K562 (cell line): ENCODE results near the gene NACA. TPM values are rescaled to one million over a fixed set of nuclear protein-coding genes. Genes with fewer than 3 reads are reported as not detected.

Experiments
- ATAC-seq: fragments of 200-7000 bp; cut with Tn5 transposase; 3 replicates; pipeline ENCODE4 v1.9.1; 2020; ENCODE audit warnings: moderate library complexity
- BruUV-seq: library from RNA; stranded (reverse); fragments of 400-500 nt; replicated peaks from 2 replicates; lab custom pipeline; 2021; lab: Mats Ljungman, UMichigan
- CTCF ChIA-PET: fragments of 300-600 bp; formaldehyde crosslinking; extraction: SDS; loops from one replicate; lab custom pipeline; 2021; ENCODE audit warnings: low intra/inter-chr PET ratio; lab: Yijun Ruan, JAX
- POLR2A ChIA-PET: fragments of 300-600, 350-650 bp; sonication (Branson Sonifier 250); formaldehyde crosslinking; extraction: SDS; loops from one replicate; lab custom pipeline; 2021; ENCODE audit warnings: antibody characterized with exemption, inconsistent platforms; lab: Yijun Ruan, JAX
- DNase-seq, 4 experiments: peaks; one replicate each; pipeline versions ENCODE4 v3.0.0 to v3.0.0-alpha.2; 2011 to 2018; ENCODE audit warnings: low spot score in 3 of 4, mixed read lengths in 3 of 4; ENCODE audit errors: extremely low read depth in 1 of 4
- FAIRE-seq: peaks from 2 replicates; lab custom pipeline; 2011; peaks lifted over from hg19 to GRCh38; lab: Jason Lieb, UNC
- H2AFZ ChIP-seq: 2 replicates; pipeline ENCODE4 v1.6.0; 2011; ENCODE audit warnings: low read depth, low read length, control low read depth, inconsistent platforms
- H3K27ac ChIP-seq: fragments of 200-600 bp; 3 replicates; pipeline ENCODE4 v1.8.0; 2011; ENCODE audit warnings: low read depth, mild to moderate bottlenecking, control low read depth, inconsistent platforms, low read length, moderate library complexity, mixed read lengths; ENCODE audit errors: extremely low read depth
- H3K27me3 ChIP-seq, 2 experiments: fragments of 300-600 bp in 1 of 2; 2 replicates in 1 of 2; 3 replicates in 1 of 2; pipeline versions ENCODE4 v1.6.0 to v1.8.0; 2011; ENCODE audit warnings: inconsistent platforms in 2 of 2, low read length in 2 of 2, mild to moderate bottlenecking in 1 of 2, mixed read lengths in 1 of 2, moderate library complexity in 1 of 2; ENCODE audit not compliant: control insufficient read depth in 2 of 2, insufficient read depth in 2 of 2
- H3K36me3 ChIP-seq: fragments of 300-600 bp; 3 replicates; pipeline ENCODE4 v1.8.0; 2011; ENCODE audit warnings: mild to moderate bottlenecking, low read length, inconsistent platforms; ENCODE audit not compliant: control insufficient read depth, insufficient read depth
- H3K4me1 ChIP-seq, 2 experiments: fragments of 200-600 bp in 1 of 2; replicated peaks in 1 of 2; 2 replicates in 1 of 2; 3 replicates in 1 of 2; pipeline versions ENCODE4 v1.5.1 to v1.8.0; 2011; ENCODE audit warnings: inconsistent platforms in 2 of 2, low read length in 2 of 2, mild to moderate bottlenecking in 1 of 2, mixed read lengths in 1 of 2, moderate library complexity in 1 of 2; ENCODE audit not compliant: control insufficient read depth in 2 of 2, insufficient read depth in 2 of 2
- H3K4me2 ChIP-seq: 2 replicates; pipeline ENCODE4 v1.6.1; 2011; ENCODE audit warnings: low read length, control low read depth, inconsistent platforms, mixed read lengths; ENCODE audit not compliant: insufficient read depth
- H3K4me3 ChIP-seq: fragments of 200-600 bp; sonication (generic), shearing (Covaris generic); 2 replicates; pipeline ENCODE4 v1.5.1; 2016; ENCODE audit warnings: control low read depth, inconsistent platforms
- H3K79me2 ChIP-seq: fragments of 200-600 bp; 3 replicates; pipeline ENCODE4 v1.8.0; 2011; ENCODE audit warnings: low read length, inconsistent platforms; ENCODE audit not compliant: control insufficient read depth, insufficient read depth
- H3K9ac ChIP-seq, 2 experiments: 2 replicates each; pipeline versions ENCODE4 v1.6.0 to v1.6.1; 2011; ENCODE audit warnings: low read depth in 2 of 2, low read length in 2 of 2, control low read depth in 1 of 2, inconsistent platforms in 1 of 2, mild to moderate bottlenecking in 1 of 2, mixed read lengths in 1 of 2; ENCODE audit not compliant: insufficient read depth in 1 of 2
- H3K9me1 ChIP-seq: one replicate; pipeline ENCODE4 v1.6.0; 2011; ENCODE audit warnings: inconsistent platforms, mild to moderate bottlenecking, low read length, moderate library complexity; ENCODE audit not compliant: control insufficient read depth, insufficient read depth
- H3K9me3 ChIP-seq: replicated peaks from 2 replicates; pipeline ENCODE4 v1.5.1; 2011; ENCODE audit warnings: low read depth, low read length, inconsistent platforms; ENCODE audit not compliant: control insufficient read depth, insufficient read depth
- H4K20me1 ChIP-seq: replicated peaks from 2 replicates; pipeline ENCODE4 v1.6.1; 2011; ENCODE audit warnings: low read length, inconsistent platforms, mixed read lengths; ENCODE audit not compliant: control insufficient read depth, insufficient read depth
- CBX8 ChIP-seq: fragments of 200-600 bp; sonication (generic); IDR thresholded peaks from 2 replicates; pipeline ENCODE4 v1.6.1; 2012; ENCODE audit warnings: borderline replicate concordance, mixed run types, low read depth, mild to moderate bottlenecking, moderate library complexity, mixed read lengths, low read length, control low read depth, inconsistent platforms; ENCODE audit not compliant: poor library complexity, severe bottlenecking; ENCODE audit errors: extremely low read depth
- KLF6 ChIP-seq: fragments of 250-450 bp; sonication (Bioruptor Pico); IDR thresholded peaks from 2 replicates; pipeline ENCODE4 v1.4.0; 2020; ENCODE audit warnings: mild to moderate bottlenecking, moderate library complexity, borderline replicate concordance
- LEF1 ChIP-seq: fragments of 450-650 bp; IDR thresholded peaks from 2 replicates; pipeline ENCODE4 v1.6.1; 2016; ENCODE audit warnings: mild to moderate bottlenecking
- MAFF ChIP-seq: IDR thresholded peaks from 2 replicates; pipeline ENCODE4 v1.6.1; 2012; ENCODE audit warnings: low read length, improper control_type of control experiment
- MEIS2 ChIP-seq: fragments of 450-650 bp; IDR thresholded peaks from 2 replicates; pipeline ENCODE4 v1.6.1; 2014; ENCODE audit warnings: mild to moderate bottlenecking; ENCODE audit not compliant: partially characterized antibody
- MIER1 ChIP-seq: fragments of 450-650 bp; IDR thresholded peaks from 2 replicates; pipeline ENCODE4 v1.6.1; 2016; ENCODE audit warnings: antibody characterized with exemption, mild to moderate bottlenecking, low read depth
- NCOA6 ChIP-seq: fragments of 450-650 bp; IDR thresholded peaks from 2 replicates; pipeline ENCODE4 v1.6.1; 2017; ENCODE audit warnings: mild to moderate bottlenecking
- RAD51 ChIP-seq: fragments of 450-650 bp; IDR thresholded peaks from 2 replicates; pipeline ENCODE4 v1.7.1; 2016; ENCODE audit warnings: low read depth, mild to moderate bottlenecking, borderline replicate concordance
- TCF7L2 ChIP-seq: fragments of 150-350 bp; IDR thresholded peaks from 2 replicates; pipeline ENCODE4 v1.6.1; 2016; ENCODE audit warnings: low read depth, mild to moderate bottlenecking, low read length, moderate library complexity
- ZC3H4 ChIP-seq: sonication (generic); formaldehyde crosslinking; IDR thresholded peaks from 2 replicates; pipeline ENCODE4 v1.9.0; 2021; ENCODE audit warnings: missing genetic modification reagents, borderline replicate concordance
- ZNF165 ChIP-seq: fragments of 250-450 bp; sonication (Bioruptor Pico); IDR thresholded peaks from 2 replicates; pipeline ENCODE4 v1.4.0; 2020; ENCODE audit warnings: borderline replicate concordance
- ZNF197 ChIP-seq: fragments of 200-800 bp; sonication (Bioruptor generic); IDR thresholded peaks from 2 replicates; pipeline ENCODE4 v1.6.1; 2016; ENCODE audit warnings: low read depth, missing genetic modification characterization, missing compliant biosample characterization
- WGBS: fragments of 100-300 bp; shearing (Covaris generic); methylation state at CpG from one replicate; pipeline ENCODE4 v1.1.6; 2016; ENCODE audit warnings: low coverage, mixed read lengths; ENCODE audit not compliant: insufficient coverage; ENCODE audit errors: missing lambda C conversion rate; 5-methylcytosine and 5-hydroxymethylcytosine counted together
- in situ Hi-C: fragments of 300-500 bp; cut with MboI; formaldehyde crosslinking; loops from 4 replicates; pipeline ENCODE4 v1.15.0; 2018; ENCODE audit warnings: inconsistent platforms, mixed read lengths
- intact Hi-C: fragments of 100-400 bp; cut with micrococcal nuclease; formaldehyde crosslinking; loops from 2 replicates; pipeline ENCODE4 v1.14.2; 2022
- polyA plus RNA-seq, 8 experiments: library from polyadenylated mRNA; depleted of rRNA in 4 of 8; stranded (reverse) in 5 of 8; unstranded in 3 of 8; fragments of >200 nt; fragmentation: Nextera tagmentation in 2 of 8; fragmentation: Illumina TruSeq in 1 of 8; extraction: Ambion mirVana in 2 of 8; extraction: Trizol in 1 of 8; gene quantifications; 2 replicates each; pipeline versions ENCODE4 v1.2.1 to v1.2.3, GENCODE V29; 2011 to 2014; ENCODE audit warnings: inconsistent platforms in 1 of 8, missing spikeins in 1 of 8
- total RNA-seq, 7 experiments: library from RNA; depleted of rRNA in 6 of 7; stranded (reverse); fragments of >200 nt in 6 of 7; fragmentation: Illumina TruSeq in 2 of 7; extraction: Trizol in 2 of 7; gene quantifications; 2 replicates each; pipeline versions ENCODE4 v1.2.1 to v1.2.3, GENCODE V29; 2011 to 2021; ENCODE audit warnings: low replicate concordance in 1 of 7
- TF ChIP-seq, protein P1 (sequence below): sonication (generic); formaldehyde crosslinking; IDR thresholded peaks from 2 replicates; pipeline ENCODE4 v1.8.0; 2022; ENCODE audit warnings: missing genetic modification reagents, mild to moderate bottlenecking, borderline replicate concordance
- TF ChIP-seq, protein P2 (sequence below): sonication (generic); formaldehyde crosslinking; IDR thresholded peaks from 2 replicates; pipeline ENCODE4 v1.8.1; 2023; ENCODE audit warnings: mild to moderate bottlenecking, missing genetic modification reagents

Gene NACA
- total and polyA plus RNA-seq, 9 of the 15 experiments (the other 6 are each of a cell fraction or from before 2014, with no cell fraction given), result 1,030 to 2,416 (median 1,645) TPM

DNA sequence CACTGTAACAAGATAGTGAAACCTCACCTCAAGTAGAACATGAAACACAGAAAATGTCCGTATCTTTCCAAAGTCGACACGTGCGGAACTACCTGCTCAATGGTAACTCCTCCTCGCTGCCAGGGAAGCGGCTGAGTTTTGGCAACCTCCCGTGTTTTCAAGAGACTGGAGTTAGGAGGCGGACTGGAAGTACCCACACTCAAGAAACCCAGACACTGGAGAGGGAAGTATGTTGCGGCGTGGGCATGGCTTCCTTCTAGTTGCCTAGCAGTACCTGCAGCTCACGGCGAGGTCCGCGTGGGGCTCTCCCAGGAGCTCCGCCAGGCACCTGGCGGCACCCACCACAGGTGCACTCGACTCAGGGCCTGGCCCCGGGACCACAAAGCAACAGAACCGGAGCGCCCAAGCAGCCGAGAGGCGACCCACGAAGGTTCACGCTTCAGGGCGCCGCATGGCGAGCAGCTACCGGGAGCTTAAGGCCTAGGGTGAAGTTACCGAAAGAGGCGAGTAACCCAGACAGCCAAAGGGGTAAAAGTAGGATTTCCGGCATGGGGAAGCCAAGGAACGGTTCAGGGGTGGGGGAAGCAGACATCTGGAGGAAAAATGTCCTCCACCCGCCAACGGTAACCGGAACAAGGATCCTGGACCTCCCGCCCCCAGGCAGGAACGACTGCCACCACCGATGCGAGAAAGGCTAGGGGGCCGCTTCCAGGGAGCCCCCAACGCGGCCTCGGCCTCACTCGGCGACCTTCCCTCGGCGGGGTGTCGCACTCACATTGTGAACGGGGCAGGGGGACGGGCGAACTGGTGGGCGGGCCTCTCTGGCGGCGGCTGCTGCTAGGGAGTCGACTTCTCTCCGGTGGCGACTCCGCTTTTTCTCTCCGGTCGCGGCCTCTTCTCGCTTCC, 37.6 kb downstream of the NACA start:
- Histone ChIP-seq H3K4me2 (peak overlapping the region; percentile 96), H2AFZ (no peak overlapping the region; the same call in 1 of the 2 replicates), H3K36me3 (peaks cover 37% of the 10 kb centered on the region), H4K20me1 (peaks cover 16% of the 10 kb centered on the region), H3K9ac (peak overlapping the region; percentile 100), H3K9me1 (no peaks in the 10 kb centered on the region), H3K79me2 (peaks cover 72% of the 10 kb centered on the region), H3K9me3 (no peaks in the 10 kb centered on the region), H3K27me3 (no peaks in the 10 kb centered on the region), H3K4me3 (peak overlapping the region; percentile 97), H3K4me1 (peaks cover 4 to 33% of the 10 kb centered on the region in 2 experiments; a peak in 4 of 5 replicates), H3K27ac (peak overlapping the region; percentile 99)
- intact Hi-C loops (loop anchor here (1.0 to 2.0 kb wide), 4 partner anchors 12 to 65 kb away; partner anchors contain the start of genes NACA and PRIM1), in situ Hi-C loops (no loop called here)
- ChIA-PET CTCF (no interaction called here), POLR2A (interaction anchor here (0.6 to 4.4 kb wide), 19 partner anchors 9 to 242 kb away, joined by 3 to 25 read pairs (median 5); partner anchors contain the start of genes ATP5F1B, NACA and PRIM1)
- ATAC-seq, result peak; percentile 9
- 2% methylated on average over 52 of the region's 62 CpGs for WGBS
- DNase-seq, result peak in 3 of 4 experiments; percentile 60 to 67 (median 65)
- BruUV-seq, result TSS peak; percentile 58
- no peak for FAIRE-seq
- TF ChIP-seq ZNF165 (CRISPR knock-in tag) (no peak), ZC3H4 (peak; percentile 88; the same call in 1 of the 2 replicates), RAD51 (no peak), LEF1 (no peak), MAFF (no peak), ZNF197 (no peak), CBX8 (no peak), MIER1 (no peak), MEIS2 (no peak), KLF6 (CRISPR knock-in tag) (no peak), NCOA6 (no peak), TCF7L2 (no peak)
- TF ChIP-seq, protein P1, sequence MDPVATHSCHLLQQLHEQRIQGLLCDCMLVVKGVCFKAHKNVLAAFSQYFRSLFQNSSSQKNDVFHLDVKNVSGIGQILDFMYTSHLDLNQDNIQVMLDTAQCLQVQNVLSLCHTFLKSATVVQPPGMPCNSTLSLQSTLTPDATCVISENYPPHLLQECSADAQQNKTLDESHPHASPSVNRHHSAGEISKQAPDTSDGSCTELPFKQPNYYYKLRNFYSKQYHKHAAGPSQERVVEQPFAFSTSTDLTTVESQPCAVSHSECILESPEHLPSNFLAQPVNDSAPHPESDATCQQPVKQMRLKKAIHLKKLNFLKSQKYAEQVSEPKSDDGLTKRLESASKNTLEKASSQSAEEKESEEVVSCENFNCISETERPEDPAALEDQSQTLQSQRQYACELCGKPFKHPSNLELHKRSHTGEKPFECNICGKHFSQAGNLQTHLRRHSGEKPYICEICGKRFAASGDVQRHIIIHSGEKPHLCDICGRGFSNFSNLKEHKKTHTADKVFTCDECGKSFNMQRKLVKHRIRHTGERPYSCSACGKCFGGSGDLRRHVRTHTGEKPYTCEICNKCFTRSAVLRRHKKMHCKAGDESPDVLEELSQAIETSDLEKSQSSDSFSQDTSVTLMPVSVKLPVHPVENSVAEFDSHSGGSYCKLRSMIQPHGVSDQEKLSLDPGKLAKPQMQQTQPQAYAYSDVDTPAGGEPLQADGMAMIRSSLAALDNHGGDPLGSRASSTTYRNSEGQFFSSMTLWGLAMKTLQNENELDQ, result no peak
- TF ChIP-seq, protein P2, sequence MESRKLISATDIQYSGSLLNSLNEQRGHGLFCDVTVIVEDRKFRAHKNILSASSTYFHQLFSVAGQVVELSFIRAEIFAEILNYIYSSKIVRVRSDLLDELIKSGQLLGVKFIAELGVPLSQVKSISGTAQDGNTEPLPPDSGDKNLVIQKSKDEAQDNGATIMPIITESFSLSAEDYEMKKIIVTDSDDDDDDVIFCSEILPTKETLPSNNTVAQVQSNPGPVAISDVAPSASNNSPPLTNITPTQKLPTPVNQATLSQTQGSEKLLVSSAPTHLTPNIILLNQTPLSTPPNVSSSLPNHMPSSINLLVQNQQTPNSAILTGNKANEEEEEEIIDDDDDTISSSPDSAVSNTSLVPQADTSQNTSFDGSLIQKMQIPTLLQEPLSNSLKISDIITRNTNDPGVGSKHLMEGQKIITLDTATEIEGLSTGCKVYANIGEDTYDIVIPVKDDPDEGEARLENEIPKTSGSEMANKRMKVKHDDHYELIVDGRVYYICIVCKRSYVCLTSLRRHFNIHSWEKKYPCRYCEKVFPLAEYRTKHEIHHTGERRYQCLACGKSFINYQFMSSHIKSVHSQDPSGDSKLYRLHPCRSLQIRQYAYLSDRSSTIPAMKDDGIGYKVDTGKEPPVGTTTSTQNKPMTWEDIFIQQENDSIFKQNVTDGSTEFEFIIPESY (CRISPR knock-in tag), result no peak
